ENCODE results near the gene PTPRD.

Gene PTPRD

GRCh38 chr9:8917956-8918739 is 1694.7 kb downstream of the PTPRD start:
- H3K4me1 ChIP-seq (ENCODE audit: control insufficient read depth, low read length) = no peaks in the 10 kb centered on the region
- H4K20me1 ChIP-seq (ENCODE audit: control insufficient read depth, insufficient read depth, low read depth, low read length) = no peaks in the 10 kb centered on the region
- H3F3A ChIP-seq (ENCODE audit: control insufficient read depth, insufficient read depth) = no peaks in the 10 kb centered on the region
- no peaks in the 10 kb centered on the region for H3K9me3 ChIP-seq (ENCODE audit: control insufficient read depth, insufficient read depth, low read length)
- TF ChIP-seq CTCF (IDR thresholded peaks at IDR 0.05; ENCODE audit: low read depth, low read length, poor library complexity, severe bottlenecking) (no peak), EZH2phosphoT487 (IDR thresholded peaks at IDR 0.05; ENCODE audit: borderline replicate concordance, low read length) (no peak)
- H3K27ac ChIP-seq (ENCODE audit: low read depth, low read length) = no peak overlapping the region
- no peak overlapping the region for H3K4me3 ChIP-seq (ENCODE audit: low read length)
- no peaks in the 10 kb centered on the region for H3K79me2 ChIP-seq (ENCODE audit: control insufficient read depth, low read length)
- no peaks in the 10 kb centered on the region for H3K36me3 ChIP-seq (ENCODE audit: control insufficient read depth, low read length)
- no peaks in the 10 kb centered on the region for H3K9me2 ChIP-seq (replicated peaks; ENCODE audit: control insufficient read depth, low read length)
- no peaks in the 10 kb centered on the region for H3K27me3 ChIP-seq (ENCODE audit: control insufficient read depth, low read length)
- no peak overlapping the region for H3K4me2 ChIP-seq (ENCODE audit: low read length)

DNA sequence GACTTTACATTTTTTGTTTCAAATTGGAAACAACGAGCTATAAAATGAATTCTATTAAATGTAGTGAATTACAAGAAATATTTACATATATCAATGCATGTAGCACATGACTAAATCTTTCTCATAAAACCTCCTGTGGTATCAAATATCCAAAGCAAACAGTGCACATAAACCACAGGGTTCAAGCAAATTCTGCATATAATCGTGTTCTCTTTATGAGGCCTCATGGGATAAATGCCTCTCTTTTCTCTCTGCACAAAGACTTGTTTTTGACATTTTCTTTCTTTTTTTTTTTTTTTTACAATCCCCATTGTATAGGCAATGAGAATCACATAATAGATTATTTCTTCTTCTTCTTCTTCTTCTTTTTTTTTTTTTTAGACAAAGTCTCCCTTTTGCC is 1696.0 kb downstream of the PTPRD start:
- TF ChIP-seq CTCF (IDR thresholded peaks at IDR 0.05; ENCODE audit: low read depth, low read length, poor library complexity, severe bottlenecking) (no peak), EZH2phosphoT487 (IDR thresholded peaks at IDR 0.05; ENCODE audit: borderline replicate concordance, low read length) (no peak)
- H3K9me3 ChIP-seq (ENCODE audit: control insufficient read depth, insufficient read depth, low read length) = no peaks in the 10 kb centered on the region
- no peaks in the 10 kb centered on the region for H4K20me1 ChIP-seq (ENCODE audit: control insufficient read depth, insufficient read depth, low read depth, low read length)
- H3K4me2 ChIP-seq (ENCODE audit: low read length) = no peak overlapping the region
- H3K79me2 ChIP-seq (ENCODE audit: control insufficient read depth, low read length) = no peaks in the 10 kb centered on the region
- H3K4me1 ChIP-seq (ENCODE audit: control insufficient read depth, low read length) = no peaks in the 10 kb centered on the region
- H3K36me3 ChIP-seq (ENCODE audit: control insufficient read depth, low read length) = no peaks in the 10 kb centered on the region
- no peak overlapping the region for H3K27ac ChIP-seq (ENCODE audit: low read depth, low read length)
- H3K9me2 ChIP-seq (replicated peaks; ENCODE audit: control insufficient read depth, low read length) = no peaks in the 10 kb centered on the region
- no peak overlapping the region for H3K4me3 ChIP-seq (ENCODE audit: low read length)
- no peaks in the 10 kb centered on the region for H3F3A ChIP-seq (ENCODE audit: control insufficient read depth, insufficient read depth)
- H3K27me3 ChIP-seq (ENCODE audit: control insufficient read depth, low read length) = no peaks in the 10 kb centered on the region

DNA sequence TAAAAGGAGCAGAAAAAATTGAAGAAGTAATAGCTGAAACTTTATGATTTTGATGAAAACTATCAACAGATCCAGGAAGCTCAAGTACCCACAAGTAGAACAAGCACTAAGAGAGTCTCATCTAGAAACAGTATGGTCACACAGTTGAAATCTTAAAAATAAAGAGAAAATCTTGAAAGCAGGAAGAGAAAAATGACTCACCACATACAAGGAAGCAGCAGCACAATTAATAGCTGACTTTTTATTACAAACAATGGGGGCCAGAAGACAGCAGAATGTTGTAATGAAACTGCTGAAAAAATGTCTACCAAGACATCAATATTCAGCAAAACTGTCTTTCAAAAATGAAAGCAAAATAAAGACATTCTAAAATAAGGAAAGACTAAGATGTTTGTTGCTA is 1704.9 kb downstream of the PTPRD start:
- TF ChIP-seq CTCF (IDR thresholded peaks at IDR 0.05; ENCODE audit: low read depth, low read length, poor library complexity, severe bottlenecking) = no peak
- TF ChIP-seq EZH2phosphoT487 (IDR thresholded peaks at IDR 0.05; ENCODE audit: borderline replicate concordance, low read length) = no peak

More for the DNA sequence above, 1704.9 kb downstream of the PTPRD start:
- H3K4me3 ChIP-seq (ENCODE audit: low read length) = no peak overlapping the region
- H3K4me1 ChIP-seq (ENCODE audit: control insufficient read depth, low read length) = no peaks in the 10 kb centered on the region
- H3K9me2 ChIP-seq (replicated peaks; ENCODE audit: control insufficient read depth, low read length) = no peaks in the 10 kb centered on the region
- H4K20me1 ChIP-seq (ENCODE audit: control insufficient read depth, insufficient read depth, low read depth, low read length) = no peaks in the 10 kb centered on the region
- H3K9me3 ChIP-seq (ENCODE audit: control insufficient read depth, insufficient read depth, low read length) = no peaks in the 10 kb centered on the region
- H3K79me2 ChIP-seq (ENCODE audit: control insufficient read depth, low read length) = no peaks in the 10 kb centered on the region
- no peaks in the 10 kb centered on the region for H3K27me3 ChIP-seq (ENCODE audit: control insufficient read depth, low read length)
- H3F3A ChIP-seq (ENCODE audit: control insufficient read depth, insufficient read depth) = no peaks in the 10 kb centered on the region
- no peaks in the 10 kb centered on the region for H3K36me3 ChIP-seq (ENCODE audit: control insufficient read depth, low read length)
- no peak overlapping the region for H3K4me2 ChIP-seq (ENCODE audit: low read length)
- H3K27ac ChIP-seq (ENCODE audit: low read depth, low read length) = no peak overlapping the region

Measured in DOHH2 (cell line).